Amniotic epithelial cell (primary cell): ENCODE data around the gene DMD.

Experiments used
- DNase-seq: peaks from one replicate; pipeline ENCODE4 v3.0.0-alpha.2; 2010; ENCODE audit warnings: low read depth

DMD gene

DNA sequence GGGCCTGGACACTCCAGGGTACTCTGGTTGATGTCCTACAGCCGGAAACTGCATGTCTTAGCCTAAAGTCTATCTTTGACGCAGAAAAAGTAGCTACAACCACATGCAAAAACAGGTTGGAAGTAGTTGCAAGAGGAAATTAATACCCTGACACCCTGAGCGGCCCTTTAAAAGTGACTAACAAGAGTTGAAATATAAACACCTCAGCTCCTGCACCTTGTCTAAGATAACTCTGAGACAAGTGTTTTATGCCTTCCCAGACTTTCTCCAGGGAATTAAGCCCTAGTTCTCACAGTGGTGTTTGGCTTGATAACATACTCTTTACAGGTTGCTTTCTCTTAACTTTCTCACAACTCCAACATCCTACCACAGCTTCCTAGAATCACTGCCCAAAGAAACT, 943.1 kb downstream of the DMD start:
- no peak for DNase-seq

DNA sequence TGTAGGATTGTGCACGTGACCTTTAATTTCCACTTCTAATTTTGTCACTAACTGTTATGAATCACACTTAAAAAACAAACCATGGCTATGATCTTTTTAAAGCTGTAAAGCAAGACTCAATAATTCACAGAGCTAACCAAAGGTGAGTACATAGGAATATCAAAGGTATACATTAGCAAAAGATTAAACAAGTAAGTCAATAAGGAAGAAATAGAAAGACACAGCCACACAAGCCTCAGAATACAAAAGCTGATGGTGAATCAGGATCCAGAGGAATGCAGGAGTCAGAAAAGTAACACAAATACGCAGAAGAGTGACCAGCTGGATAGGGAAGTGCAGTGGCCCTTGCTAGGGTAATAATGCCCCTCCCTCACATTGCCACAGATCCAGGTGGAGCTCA, 943.6 kb downstream of the DMD start:
- DNase-seq: no peak

DNA sequence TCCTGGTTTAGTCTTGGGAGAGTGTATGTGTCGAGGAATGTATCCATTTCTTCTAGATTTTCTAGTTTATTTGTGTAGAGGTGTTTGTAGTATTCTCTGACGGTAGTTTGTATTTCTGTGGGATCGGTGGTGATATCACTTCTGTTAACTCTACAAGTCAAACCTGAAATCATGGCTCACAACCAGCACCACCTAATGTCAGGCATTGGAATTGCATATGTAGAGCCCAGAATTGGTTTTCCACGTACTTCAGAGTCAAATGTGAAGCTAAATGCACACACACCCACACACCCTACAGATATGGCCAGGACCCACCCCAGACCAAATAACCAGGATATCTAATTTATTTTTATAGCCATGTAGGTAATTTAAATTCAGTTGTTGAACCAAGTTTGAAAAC, 964.7 kb downstream of the DMD start:
- peak; percentile 10 for DNase-seq

DNA sequence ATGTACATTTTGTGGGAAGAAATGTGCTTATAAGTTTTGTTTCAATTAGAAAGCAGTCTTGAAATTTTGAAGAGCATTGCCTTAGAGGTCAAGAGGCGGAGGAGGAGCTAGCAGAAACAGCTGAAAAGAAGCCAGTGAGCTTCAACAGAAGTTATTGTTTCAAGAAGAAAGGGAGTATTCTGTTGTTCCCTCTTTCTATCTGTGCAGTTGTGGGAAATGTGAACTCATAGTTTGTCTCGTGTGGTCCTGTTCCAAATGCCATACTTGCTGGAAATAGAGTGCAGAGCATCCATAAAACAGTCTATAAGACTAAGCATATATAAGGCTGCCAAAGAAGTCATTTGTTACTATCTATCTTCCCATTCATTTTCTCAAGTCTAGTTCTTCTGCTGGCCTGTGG, 1015.7 kb downstream of the DMD start:
- DNase-seq: no peak

DNA sequence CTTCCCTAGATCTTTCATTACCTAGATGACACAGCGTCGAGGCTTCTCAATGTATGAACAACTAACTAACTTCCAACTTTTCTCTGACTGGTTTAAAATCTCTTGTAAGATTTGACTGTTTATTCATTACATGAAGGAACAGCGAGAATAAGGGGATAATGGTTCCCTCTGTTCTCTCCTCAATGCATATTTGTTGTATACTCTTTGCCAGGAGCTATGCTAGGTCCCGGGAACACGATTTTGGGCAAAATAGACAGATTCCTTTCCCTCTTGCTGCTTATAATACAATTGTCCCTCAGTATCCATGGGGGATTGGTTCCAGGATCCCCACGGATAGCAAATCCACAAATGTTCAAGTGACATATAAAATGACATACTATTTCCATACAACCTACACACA, 1020.0 kb downstream of the DMD start:
- DNase-seq: no peak

DNA sequence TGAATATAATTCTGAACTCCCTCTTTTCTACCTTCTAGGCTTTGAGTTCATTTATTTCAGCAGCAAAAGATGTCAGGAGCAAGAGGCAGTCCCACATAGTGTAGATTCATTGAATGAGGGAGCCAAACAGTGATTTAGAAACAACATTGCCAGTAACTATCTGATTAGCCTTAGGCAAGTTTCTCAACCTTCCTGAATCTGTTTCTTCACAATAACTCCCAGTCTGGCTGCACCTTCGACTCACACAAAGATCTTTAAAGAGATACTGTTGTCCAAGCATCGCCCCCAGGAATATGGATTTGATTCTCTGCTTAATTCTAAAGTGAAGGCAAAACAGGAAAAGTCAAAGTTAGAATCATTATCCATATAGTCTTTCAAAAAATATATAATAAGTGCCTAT, 1026.2 kb downstream of the DMD start:
- DNase-seq: no peak

DNA sequence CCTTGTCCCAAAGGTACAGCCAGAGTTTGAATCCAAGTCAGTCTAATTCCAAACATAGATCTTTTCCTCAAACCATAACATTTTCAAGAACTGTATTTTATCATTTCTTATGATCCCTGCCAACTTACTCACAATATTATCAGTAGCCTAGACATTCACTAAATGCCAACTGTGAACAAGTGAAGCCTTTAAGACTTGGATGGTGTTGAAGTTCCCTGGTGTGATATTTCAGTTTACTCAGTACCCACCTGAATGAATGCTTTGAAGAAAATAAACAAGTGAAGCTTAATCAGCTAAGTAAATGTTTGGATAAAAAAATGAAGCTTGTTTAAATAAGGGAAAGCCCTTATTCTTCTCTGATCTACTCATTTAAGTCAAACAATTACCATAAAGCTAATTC, 1028.3 kb downstream of the DMD start:
- no peak for DNase-seq

DNA sequence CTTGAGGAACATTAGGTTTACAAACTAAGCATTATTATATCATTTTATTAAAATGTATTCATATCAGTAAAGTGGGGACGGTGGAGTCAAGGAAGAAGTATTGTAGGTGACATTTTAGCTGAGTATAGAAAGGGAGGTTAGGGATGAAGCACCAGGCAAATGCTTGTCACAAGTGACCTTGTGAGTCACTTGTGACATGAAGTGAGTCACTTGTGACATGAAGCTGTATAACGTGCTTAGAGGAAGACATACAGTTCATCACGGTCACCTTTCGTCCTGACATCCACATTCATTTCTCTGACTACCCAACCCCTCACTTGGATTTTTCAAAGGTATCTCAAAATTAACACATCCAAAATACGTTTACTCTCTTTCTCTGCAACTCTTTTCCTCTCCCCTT, 1034.8 kb downstream of the DMD start:
- no peak for DNase-seq

DNA sequence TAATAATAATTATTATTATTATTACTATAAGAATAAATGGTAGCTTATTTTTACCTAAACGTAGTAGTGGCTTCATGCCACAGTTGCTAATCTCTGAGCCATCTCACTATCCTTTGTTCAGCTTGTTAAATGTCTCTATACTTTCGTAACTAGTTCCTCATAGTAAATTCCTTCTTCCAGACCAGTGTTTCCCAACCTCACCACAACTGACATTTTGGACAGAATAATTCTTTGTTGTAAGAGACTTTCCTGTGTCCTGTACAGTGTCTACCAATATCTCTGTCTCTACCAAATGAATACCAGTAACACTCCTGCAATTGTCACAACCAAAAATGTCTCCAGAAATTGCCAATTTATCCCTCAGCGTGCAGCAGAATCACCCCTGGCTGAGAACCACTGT, 1040.9 kb downstream of the DMD start:
- no peak for DNase-seq

DNA sequence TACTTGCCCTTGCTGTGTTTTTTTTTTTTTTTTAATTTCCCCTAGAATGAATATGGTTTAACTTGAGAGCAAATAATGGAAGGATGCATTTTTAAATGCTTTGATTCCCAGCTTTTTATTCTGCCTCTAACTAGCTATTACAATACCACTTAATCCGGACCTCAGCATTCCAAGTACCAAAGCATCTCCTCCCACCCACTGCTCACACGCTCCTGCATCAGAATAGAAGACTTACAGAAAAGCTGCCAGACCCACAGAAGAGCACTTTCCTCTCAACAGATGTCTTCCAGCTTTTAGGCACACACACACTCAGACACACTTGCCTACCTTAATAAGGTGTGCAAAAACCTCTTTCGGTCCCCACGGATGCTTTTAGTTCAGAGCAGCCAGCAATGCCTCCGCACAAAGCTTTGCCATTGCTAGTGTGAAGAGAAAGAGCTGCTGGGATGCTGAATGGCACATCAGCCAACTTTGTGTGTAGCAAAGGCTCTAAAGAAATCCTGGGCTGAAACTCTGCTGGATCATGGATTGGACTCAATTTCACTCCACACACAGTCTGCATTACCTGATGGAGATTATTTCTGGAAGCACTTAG, 1056.2 kb downstream of the DMD start:
- no peak for DNase-seq

DNA sequence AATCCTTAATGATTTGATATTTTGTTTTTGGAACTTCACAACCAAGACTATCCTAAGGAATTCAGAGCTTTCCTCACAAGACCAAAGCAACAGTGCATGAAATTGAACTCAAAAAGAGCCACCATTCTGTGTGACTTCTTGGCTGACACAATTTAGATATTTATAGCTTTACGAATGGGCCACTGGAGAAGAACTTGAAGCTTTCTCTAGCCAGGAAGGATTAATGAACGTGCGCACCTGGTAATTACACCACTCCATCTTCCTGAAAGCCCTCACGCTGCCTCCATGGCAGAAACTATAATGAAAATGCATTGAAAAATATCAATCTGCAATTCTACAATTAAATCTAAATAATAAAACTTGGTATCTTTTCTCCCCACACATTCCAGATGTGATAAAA, 1057.8 kb downstream of the DMD start:
- no peak for DNase-seq

DNA sequence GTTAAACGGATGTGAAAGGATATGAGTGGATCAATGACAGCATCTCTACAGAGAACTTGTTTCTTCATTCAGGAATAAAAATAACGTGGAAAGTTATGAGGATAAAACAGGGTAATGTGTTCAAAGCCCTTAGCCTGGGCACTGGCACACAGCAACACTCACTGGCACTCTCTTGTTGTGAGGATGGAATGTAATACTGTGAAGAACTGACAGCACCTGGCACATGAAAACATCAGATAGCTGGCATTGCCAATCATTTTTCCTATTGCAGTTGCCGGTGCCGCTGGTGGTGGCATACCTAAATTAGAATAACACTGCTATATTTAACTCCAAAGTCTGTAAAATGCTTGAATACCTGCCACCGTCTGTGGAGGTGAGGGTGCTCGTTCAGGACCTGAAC, 1061.2 kb downstream of the DMD start:
- DNase-seq: no peak

DNA sequence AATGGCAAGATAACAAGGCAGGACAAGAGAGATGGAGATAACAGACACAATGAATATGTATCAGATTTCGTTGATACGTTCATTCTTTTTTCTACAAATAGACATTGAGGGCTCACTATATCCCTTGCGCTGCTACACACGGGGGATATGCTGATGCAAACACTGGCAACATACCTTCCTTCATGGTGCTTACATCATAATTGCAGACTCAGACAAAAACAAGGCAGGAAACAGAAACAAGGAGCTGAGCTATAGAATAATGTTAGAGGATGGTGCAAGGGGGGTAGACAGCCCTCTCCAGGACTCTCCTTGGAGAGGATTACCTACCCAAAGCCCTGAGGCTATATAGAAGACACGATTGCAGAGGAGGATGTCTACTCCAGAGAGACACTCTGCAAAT, 1069.5 kb downstream of the DMD start:
- no peak for DNase-seq

DNA sequence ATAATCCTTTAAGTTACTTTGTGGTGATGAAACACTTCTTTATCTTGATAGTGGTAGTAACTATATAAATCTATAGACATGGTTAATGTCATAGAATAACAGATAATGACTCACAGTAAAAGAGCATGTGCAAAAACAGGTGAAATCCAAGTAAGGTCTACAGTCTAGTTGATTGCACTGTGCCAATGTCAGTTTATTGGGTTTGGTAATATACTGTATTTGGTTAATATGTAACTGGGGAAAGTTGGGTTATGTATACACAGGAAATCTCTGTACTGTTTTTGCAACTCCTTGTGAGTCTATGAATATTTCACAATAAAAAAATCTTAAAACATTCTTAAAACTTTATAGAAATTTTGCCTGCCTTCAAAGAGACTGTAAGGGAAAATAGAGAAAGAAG, 1071.9 kb downstream of the DMD start:
- DNase-seq: no peak

DNA sequence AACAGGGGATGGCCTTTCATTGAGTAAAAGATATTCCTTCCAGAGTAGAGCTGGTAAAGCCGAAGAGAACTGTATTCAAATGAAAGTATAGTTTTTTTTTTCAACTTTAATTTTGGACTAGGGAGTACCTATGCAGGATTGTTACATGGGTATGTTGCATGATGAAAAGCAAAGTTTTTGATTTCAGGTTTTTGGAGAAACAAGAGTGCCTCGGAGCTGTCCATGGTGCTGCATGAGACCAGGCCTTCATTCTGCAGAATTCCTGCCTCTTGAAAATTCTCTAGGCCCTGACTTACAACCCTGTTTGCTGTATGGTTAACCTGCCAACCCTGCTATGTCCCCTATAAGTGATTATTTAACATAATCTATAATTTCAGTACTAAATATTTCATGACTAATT, 1073.8 kb downstream of the DMD start:
- DNase-seq: peak; percentile 1

DNA sequence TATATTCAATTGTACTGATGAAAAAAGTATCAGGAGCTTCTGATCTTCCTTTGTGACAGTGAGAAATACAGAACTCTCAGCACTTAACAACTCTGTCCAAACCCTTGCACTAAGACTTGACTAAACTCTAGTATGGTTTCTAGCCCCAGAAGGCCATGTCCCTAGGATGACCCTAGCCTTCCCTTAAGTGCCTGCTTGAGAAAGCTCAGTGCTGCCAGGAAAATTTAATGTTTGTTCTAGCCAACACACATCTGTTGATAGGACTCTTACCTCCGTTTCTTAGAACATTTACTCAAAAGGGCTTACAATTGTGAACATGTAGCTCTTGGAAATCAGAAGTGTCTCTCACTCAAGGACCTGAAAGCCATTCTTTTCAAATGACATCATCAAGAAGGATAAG, 1084.4 kb downstream of the DMD start:
- DNase-seq: no peak

DNA sequence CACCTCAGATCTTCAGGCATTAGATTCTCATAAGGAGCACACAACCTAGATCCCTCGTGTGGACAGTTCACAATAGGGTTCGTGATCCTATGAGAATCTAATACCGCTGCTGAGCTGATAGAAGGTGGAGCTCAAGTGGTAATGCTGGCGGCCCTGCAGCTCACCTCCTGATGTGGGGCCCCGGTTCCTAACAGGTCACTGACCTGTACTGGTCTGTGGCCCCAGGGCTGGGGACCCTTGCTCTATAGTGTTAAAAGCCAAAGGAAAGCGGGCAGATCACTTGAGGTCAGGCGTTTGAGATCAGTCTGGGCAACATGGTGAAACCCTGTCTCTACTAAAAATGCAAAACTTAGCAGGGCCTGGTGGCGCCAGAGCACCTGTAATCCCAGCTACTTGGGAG, 1092.5 kb downstream of the DMD start:
- no peak for DNase-seq

DNA sequence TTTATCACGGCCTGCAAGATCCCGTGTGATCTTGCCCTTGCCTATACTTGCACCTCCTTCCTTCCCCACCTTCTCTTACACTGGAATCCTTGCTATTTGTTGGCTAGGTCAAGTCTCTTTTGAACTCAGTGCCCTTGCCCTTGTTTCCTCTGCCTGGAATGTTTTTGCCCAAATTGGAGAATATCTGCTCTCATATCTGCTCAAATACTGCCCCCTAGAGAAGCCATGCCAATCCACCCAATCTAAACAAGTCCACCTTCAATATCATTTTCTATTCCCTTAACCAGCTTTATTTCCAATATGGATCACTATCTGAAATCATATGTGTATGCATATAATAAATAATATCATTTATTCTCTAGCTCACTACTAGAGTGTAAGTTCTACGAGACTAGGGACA, 1095.3 kb downstream of the DMD start:
- DNase-seq: no peak

DNA sequence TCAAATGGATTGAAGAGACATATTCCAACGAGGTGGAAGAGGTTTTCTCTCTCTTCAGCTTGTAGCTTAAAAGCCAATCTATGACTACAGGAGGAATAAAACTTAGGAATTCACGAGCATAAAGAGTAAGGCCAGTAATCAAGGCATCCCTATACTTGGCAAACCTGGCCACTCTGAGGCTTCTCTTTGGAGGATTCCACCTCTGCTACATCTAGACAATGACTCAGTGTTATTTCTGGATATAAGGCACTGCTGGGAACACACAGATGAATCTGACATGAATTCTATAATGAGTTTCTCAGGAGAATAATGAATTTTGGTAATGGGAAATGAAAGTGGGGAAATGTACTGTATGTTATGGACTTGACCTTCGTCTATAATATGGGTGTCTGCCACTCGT, 1123.7 kb downstream of the DMD start:
- no peak for DNase-seq

DNA sequence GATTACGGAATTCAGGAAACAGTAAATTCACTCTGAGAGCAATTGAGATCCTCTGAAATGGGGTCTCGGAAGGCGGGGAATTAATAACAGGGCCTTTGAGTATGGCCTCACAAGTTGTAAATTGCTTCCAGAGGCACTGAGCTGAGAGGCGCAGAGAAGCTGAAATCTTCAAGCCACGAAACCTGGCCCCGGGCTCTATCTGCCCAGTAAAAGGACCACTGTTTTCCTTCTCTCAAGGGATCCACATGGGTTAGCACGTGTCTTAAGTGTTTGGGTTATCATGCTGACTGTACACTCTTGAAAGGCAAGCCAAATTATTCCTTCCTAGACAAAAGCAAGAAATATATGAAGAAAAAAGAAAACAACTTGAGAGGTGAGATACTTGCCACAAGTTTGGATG, 1126.6 kb downstream of the DMD start:
- DNase-seq: no peak

DNA sequence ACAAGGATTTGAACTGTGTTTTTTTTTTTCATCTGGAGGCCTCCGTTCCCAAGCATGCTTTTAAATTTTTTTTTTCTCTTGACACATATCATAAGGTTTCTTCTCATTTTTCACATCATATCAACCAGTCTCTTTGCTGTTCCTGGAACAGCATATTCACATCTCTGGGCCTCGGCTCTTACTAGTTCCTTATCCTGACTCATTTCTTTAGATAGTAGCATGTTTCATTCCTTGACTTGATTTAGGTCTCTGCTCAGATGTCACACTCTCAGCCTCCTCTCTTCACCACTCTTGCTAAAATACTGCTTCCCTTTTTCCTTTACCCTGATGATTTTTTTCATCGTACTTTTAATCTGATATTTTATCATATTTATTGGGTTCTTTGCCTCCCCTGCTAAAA, 1163.1 kb downstream of the DMD start:
- DNase-seq: no peak

DNA sequence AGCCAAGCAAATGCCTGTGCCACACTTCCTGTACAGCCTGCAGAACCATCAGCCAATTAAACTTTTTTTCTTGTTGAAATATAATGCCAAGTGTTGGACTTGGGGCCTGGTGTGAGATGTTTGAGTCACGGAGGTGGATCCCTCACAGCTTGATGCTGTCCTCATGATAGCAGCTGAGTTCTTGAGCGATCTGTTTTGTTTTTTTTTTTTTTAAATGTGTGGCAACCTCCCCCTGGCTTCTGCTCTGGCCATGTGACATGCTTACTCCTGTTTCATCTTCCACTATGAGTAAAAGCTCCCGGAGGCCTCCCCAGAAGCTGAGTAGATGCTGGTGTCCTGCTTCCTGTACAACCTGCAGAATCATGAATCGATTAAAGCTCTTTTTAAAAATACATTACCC, 1166.2 kb downstream of the DMD start:
- no peak for DNase-seq

DNA sequence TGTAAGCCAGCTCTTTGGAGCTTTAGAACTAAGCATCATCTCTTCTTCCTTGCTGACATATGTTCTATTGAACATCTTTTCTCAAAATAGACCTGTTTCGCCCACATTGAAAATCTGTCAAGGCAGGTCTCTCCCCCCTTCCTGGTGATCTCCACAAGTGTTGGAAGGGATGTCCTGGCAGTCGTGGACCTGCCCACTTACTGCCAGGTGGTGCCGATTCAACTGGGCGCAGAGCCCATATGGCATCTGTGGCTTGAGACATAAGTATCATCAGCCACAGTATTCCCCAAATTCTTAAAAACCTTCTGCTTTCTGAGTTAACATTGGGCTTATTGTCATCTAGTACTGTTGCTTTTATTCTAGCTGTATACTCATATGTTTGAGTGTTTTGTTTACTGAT, 1170.2 kb downstream of the DMD start:
- no peak for DNase-seq

DNA sequence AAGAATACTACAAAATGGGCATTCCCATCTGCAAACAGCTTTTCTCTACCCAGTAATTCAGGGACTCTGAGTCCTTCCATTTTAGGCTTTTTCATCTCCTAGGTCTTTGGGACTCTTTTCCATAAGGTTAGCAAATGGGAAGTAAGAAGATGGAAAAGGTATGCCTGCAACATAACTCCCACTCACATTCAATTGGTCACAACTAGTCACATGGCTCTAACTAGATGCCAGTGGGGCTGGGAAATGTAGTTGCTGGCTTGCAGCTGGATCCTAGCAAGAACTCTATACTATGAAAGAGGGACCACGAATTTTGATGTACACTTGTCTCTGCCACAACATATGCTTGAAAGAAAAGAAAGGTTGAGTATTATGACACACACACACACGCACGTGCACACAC, 1184.6 kb downstream of the DMD start:
- no peak for DNase-seq

DNA sequence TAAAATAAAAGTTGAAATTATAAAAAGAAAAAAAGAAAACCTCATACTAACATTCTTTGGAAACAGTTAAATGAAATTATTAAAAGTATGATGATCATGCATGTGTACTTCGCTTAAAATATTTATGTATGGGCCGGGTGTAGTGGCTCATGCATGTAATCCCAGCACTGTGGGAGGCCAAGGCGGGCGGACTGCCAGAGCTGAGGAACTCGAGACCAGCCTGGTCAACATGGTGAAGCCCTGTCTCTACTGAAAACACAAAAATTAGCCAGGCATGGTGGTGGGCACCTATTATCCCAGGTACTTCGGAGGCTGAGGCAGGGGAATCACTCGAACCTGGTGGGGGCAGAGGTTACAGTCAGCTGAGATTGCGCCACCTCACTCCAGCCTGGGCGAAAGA, 1187.3 kb downstream of the DMD start:
- no peak for DNase-seq
